Measurements from ENCODE around the gene THAP6. TPM values are rescaled to one million over a fixed set of nuclear protein-coding genes. Genes with fewer than 3 reads are reported as not detected.

THAP6 gene, protein sequence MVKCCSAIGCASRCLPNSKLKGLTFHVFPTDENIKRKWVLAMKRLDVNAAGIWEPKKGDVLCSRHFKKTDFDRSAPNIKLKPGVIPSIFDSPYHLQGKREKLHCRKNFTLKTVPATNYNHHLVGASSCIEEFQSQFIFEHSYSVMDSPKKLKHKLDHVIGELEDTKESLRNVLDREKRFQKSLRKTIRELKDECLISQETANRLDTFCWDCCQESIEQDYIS
- 12.4 and 16.0 TPM in 2 replicates for total RNA-seq

DNA sequence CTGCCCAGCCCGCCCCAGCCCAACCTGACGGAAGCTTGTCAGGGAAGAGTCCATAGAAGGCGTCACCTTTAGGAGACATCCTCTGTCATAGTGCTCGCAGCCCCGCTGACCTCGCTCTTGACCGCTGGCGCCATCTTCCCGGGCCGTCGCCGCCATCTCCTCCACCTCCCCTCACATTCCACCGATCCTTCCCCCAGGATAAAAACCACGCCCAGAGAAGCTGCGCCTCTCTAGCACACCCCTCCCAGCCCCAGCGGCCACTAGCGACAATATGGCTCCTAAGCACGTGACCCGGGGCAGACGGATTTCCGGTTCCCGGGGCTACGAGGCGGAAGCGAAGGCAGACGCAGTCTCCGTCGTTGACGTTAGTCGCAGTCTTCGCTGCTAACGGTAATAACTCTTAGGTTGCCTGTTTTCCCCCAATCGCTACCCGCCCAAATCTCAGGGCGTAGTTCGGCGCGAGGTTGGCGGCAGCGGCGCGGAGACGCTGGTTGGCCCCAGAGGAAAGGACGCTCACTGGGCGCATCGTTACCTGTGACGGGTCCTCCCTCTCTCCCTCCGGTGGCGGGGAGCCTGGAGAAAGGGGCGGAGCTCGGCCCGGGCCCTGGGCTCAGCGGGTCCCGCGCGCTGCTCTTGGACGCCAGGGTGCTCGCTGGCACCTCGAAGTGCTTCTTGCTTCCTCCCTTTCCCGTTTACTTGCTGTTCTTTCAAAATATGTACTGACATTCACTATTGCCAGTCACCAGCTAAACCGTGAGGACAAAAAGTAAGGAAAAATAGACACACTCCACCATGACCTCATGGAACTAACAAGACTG, at the start of gene THAP6, which contains the start of gene RCHY1:
Gene THAP6, plus strand, starts transcription at position 343 of the 818 bp plus-strand sequence. CDS start 980 bp downstream, outside the sequence.
Gene RCHY1, minus strand, starts transcription at position 273 of the 818 bp plus-strand sequence. Its CDS starts 117 bp downstream, at position 156.
- no peaks in the 10 kb centered on the region for H3K36me3 ChIP-seq (ENCODE audit: control insufficient read depth, insufficient read depth, low read length)
- TF ChIP-seq, protein P1, sequence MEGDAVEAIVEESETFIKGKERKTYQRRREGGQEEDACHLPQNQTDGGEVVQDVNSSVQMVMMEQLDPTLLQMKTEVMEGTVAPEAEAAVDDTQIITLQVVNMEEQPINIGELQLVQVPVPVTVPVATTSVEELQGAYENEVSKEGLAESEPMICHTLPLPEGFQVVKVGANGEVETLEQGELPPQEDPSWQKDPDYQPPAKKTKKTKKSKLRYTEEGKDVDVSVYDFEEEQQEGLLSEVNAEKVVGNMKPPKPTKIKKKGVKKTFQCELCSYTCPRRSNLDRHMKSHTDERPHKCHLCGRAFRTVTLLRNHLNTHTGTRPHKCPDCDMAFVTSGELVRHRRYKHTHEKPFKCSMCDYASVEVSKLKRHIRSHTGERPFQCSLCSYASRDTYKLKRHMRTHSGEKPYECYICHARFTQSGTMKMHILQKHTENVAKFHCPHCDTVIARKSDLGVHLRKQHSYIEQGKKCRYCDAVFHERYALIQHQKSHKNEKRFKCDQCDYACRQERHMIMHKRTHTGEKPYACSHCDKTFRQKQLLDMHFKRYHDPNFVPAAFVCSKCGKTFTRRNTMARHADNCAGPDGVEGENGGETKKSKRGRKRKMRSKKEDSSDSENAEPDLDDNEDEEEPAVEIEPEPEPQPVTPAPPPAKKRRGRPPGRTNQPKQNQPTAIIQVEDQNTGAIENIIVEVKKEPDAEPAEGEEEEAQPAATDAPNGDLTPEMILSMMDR (IDR thresholded peaks at IDR 0.05; ENCODE audit: insufficient read depth, low read length, poor library complexity, severe bottlenecking), result no peak
- DNase-seq (ENCODE audit: low read depth), result peak; percentile 85

DNA sequence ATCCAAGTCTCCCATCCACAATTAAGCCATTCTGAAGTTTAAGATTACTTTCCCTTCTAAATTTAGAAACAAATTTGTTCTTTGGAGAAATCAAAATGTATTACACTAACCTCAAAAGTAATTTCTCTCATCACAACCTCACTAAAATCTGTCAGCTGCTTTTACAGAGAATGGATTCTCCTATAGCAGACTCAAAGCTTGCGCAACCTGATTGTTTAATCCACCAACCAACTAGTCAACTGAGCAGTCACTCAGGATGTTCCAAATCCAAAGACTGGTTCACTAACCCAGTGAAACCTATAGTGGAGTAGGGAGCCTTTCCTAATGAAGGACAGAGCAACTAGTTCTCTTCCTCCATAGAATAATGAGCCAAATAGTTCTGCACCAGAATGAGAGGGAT, 44.4 kb upstream of the THAP6 start:
- no peak overlapping the region for H3K4me3 ChIP-seq (ENCODE audit: low read depth, low read length)
- no peaks in the 10 kb centered on the region for H3K27me3 ChIP-seq (ENCODE audit: control insufficient read depth, insufficient read depth, low read length)
- TF ChIP-seq, protein P1 (IDR thresholded peaks at IDR 0.05; ENCODE audit: insufficient read depth, low read length, poor library complexity, severe bottlenecking), result no peak
- no peak for DNase-seq (ENCODE audit: low read depth)
- no peaks in the 10 kb centered on the region for H3K36me3 ChIP-seq (ENCODE audit: control insufficient read depth, insufficient read depth, low read length)

More for the DNA sequence above, at the start of gene THAP6, which contains the start of gene RCHY1:
- peak within 1 kb of the TSS; percentile 63 for H3K4me3 ChIP-seq (ENCODE audit: low read depth, low read length)
- no peaks in the 10 kb centered on the region for H3K27me3 ChIP-seq (ENCODE audit: control insufficient read depth, insufficient read depth, low read length)

DNA sequence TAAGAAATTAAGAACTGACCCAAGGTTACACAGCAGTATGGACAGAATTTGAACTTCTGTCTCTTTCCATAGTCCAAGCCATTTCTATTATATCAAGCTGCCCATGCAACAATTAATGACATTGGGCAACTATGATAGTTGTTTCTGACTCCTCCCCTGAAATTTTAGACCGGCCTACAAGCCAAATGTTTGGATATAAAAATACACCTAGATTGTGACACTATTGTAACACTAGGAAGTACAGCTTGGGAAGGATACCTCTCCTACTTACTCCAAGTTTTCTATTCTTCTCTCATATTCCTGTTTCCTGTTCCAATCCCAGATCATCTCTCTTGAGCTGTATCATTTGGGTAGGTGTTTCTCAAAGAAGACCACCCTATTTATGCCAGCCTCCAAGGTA, 43.5 kb upstream of the THAP6 start:
- Histone ChIP-seq H3K36me3 (ENCODE audit: control insufficient read depth, insufficient read depth, low read length) (no peaks in the 10 kb centered on the region), H3K4me3 (ENCODE audit: low read depth, low read length) (no peak overlapping the region), H3K27me3 (ENCODE audit: control insufficient read depth, insufficient read depth, low read length) (no peaks in the 10 kb centered on the region)
- no peak for DNase-seq (ENCODE audit: low read depth)
- TF ChIP-seq, protein P1 (IDR thresholded peaks at IDR 0.05; ENCODE audit: insufficient read depth, low read length, poor library complexity, severe bottlenecking), result no peak

DNA sequence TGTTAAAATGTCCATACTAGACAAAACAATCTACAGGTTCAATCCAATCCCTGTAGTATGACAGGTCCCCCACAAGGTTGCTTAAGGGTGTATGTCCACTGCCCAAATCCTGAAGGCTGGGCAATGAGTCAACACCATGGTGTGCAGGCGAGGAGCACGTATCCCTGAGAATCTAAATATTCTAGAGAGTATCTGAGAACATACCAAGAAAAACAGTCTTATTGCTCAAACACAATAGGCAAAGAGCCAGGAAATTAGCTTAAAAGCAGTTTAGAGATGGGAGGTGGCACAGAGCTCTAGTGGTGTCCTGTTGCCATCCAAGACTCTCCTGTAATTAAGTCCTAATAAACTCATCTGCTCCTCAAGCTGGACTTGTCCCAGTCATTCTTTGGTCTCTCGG, 37.1 kb upstream of the THAP6 start:
- TF ChIP-seq, protein P1 (IDR thresholded peaks at IDR 0.05; ENCODE audit: insufficient read depth, low read length, poor library complexity, severe bottlenecking), result no peak
- H3K36me3 ChIP-seq (ENCODE audit: control insufficient read depth, insufficient read depth, low read length), result no peaks in the 10 kb centered on the region
- H3K4me3 ChIP-seq (ENCODE audit: low read depth, low read length), result no peak overlapping the region
- no peak for DNase-seq (ENCODE audit: low read depth)
- no peaks in the 10 kb centered on the region for H3K27me3 ChIP-seq (ENCODE audit: control insufficient read depth, insufficient read depth, low read length)

DNA sequence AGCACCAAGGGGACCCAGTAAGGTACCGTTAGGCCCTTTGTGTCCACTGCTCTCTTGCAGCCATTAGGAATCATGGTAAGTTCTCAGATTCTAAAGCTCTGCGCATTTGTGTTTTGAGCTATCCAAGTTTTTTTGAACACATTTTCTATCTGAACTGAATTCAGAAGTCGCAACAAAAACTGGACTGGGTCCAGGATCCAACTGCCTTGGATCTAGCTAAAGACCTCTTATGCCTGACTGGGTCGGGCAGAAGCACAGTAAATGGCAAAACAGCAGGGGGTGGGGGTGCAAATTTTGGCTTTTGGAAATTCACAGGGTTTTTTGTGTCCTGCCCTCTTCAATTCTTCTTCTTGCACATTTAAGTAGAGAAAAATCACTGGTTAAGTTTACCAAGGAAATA, 30.1 kb upstream of the THAP6 start:
- no peak for DNase-seq (ENCODE audit: low read depth)
- Histone ChIP-seq H3K4me3 (ENCODE audit: low read depth, low read length) (no peak overlapping the region), H3K27me3 (ENCODE audit: control insufficient read depth, insufficient read depth, low read length) (no peaks in the 10 kb centered on the region), H3K36me3 (ENCODE audit: control insufficient read depth, insufficient read depth, low read length) (peaks cover 2% of the 10 kb centered on the region)
- TF ChIP-seq, protein P1 (IDR thresholded peaks at IDR 0.05; ENCODE audit: insufficient read depth, low read length, poor library complexity, severe bottlenecking), result no peak

All from kidney epithelial cell (primary cell).